CD14-positive monocyte (primary cell): ENCODE results near the gene KIF21A. TPM values are rescaled to one million over a fixed set of nuclear protein-coding genes. Genes with fewer than 3 reads are reported as not detected.

Source experiments
- DNase-seq, 3 donors: peaks; one replicate each; pipeline ENCODE4 v3.0.0-alpha.2; 2011 to 2022
- H2AFZ ChIP-seq: 2 replicates; pipeline ENCODE4 v1.6.0; 2012; ENCODE audit warnings: mild to moderate bottlenecking, low read depth, low read length, inconsistent platforms; ENCODE audit not compliant: insufficient read depth, poor library complexity, severe bottlenecking
- H3K27ac ChIP-seq, 2 donors: 1 replicate in 1 of 2; 2 replicates in 1 of 2; pipeline ENCODE4 v1.5.1; 2012 to 2013; ENCODE audit warnings: low read length in 2 of 2, control low read depth in 1 of 2, inconsistent platforms in 1 of 2, low read depth in 1 of 2, mild to moderate bottlenecking in 1 of 2
- H3K27me3 ChIP-seq, 2 donors: one replicate each; pipeline versions ENCODE4 v1.6.0 to v1.6.1; 2011 to 2013; ENCODE audit warnings: low read length in 2 of 2; ENCODE audit not compliant: control insufficient read depth in 2 of 2, insufficient read depth in 2 of 2
- H3K36me3 ChIP-seq, 2 donors: replicated peaks in 1 of 2; 1 replicate in 1 of 2; 2 replicates in 1 of 2; pipeline versions ENCODE4 v1.5.1 to v1.6.1; 2012 to 2013; ENCODE audit warnings: low read length in 2 of 2, control low read depth in 1 of 2, inconsistent platforms in 1 of 2, mild to moderate bottlenecking in 1 of 2; ENCODE audit not compliant: insufficient read depth in 2 of 2, control insufficient read depth in 1 of 2
- H3K4me1 ChIP-seq, 2 donors: 1 replicate in 1 of 2; 2 replicates in 1 of 2; pipeline versions ENCODE4 v1.5.1 to v1.6.1; 2012 to 2013; ENCODE audit warnings: low read length in 2 of 2, control low read depth in 1 of 2, inconsistent platforms in 1 of 2, mild to moderate bottlenecking in 1 of 2, moderate library complexity in 1 of 2; ENCODE audit not compliant: insufficient read depth in 2 of 2, control insufficient read depth in 1 of 2
- H3K4me2 ChIP-seq: replicated peaks from 2 replicates; pipeline ENCODE3; 2012; ENCODE audit warnings: low read length, moderate library complexity, mild to moderate bottlenecking; ENCODE audit not compliant: poor library complexity, severe bottlenecking; ENCODE audit errors: extremely low read depth
- H3K4me3 ChIP-seq, 3 experiments: fragments of 200-600 bp in 1 of 3; sonication (generic) in 1 of 3; replicated peaks in 1 of 3; 1 replicate in 2 of 3; 2 replicates in 1 of 3; pipeline ENCODE4 v1.5.1; 2011 to 2013; ENCODE audit warnings: low read length in 3 of 3, mild to moderate bottlenecking in 3 of 3, control low read depth in 2 of 3, low read depth in 2 of 3, inconsistent platforms in 1 of 3, moderate library complexity in 1 of 3
- H3K79me2 ChIP-seq: 2 replicates; pipeline ENCODE4 v1.6.0; 2012; ENCODE audit warnings: mild to moderate bottlenecking, control low read depth, inconsistent platforms, low read length, moderate library complexity; ENCODE audit not compliant: insufficient read depth
- H3K9ac ChIP-seq: 2 replicates; pipeline ENCODE4 v1.6.0; 2017; ENCODE audit warnings: low read length, mild to moderate bottlenecking; ENCODE audit not compliant: insufficient read depth, poor library complexity, severe bottlenecking
- H3K9me3 ChIP-seq, 2 donors: replicated peaks in 1 of 2; 1 replicate in 1 of 2; 2 replicates in 1 of 2; pipeline versions ENCODE4 v1.5.1 to v1.6.1; 2012 to 2013; ENCODE audit warnings: low read length in 2 of 2, control low read depth in 1 of 2; ENCODE audit not compliant: control insufficient read depth in 1 of 2, insufficient read depth in 1 of 2
- H4K20me1 ChIP-seq: 2 replicates; pipeline ENCODE4 v1.6.0; 2012; ENCODE audit warnings: mild to moderate bottlenecking, low read length, control low read depth, moderate library complexity; ENCODE audit not compliant: insufficient read depth
- H3K27ac Mint-ChIP-seq, 7 donors: one replicate each; pipeline ENCODE4 v1.8.0; 2020; ENCODE audit warnings: mild to moderate bottlenecking in 7 of 7, mixed read lengths in 7 of 7, moderate library complexity in 6 of 7, inconsistent platforms in 2 of 7
- H3K27me3 Mint-ChIP-seq, 3 donors: one replicate each; pipeline ENCODE4 v1.8.0; 2021 to 2022; ENCODE audit warnings: low read depth in 3 of 3, mild to moderate bottlenecking in 3 of 3, mixed read lengths in 3 of 3, moderate library complexity in 3 of 3, inconsistent platforms in 1 of 3
- H3K36me3 Mint-ChIP-seq, 2 donors: one replicate each; pipeline ENCODE4 v1.8.0; 2020; ENCODE audit warnings: mixed read lengths in 2 of 2, inconsistent platforms in 1 of 2, mild to moderate bottlenecking in 1 of 2
- H3K4me1 Mint-ChIP-seq: one replicate; pipeline ENCODE4 v1.8.0; 2020; ENCODE audit warnings: mild to moderate bottlenecking, mixed read lengths
- H3K4me3 Mint-ChIP-seq, 2 donors: one replicate each; pipeline ENCODE4 v1.8.0; 2020; ENCODE audit warnings: mild to moderate bottlenecking in 2 of 2, mixed read lengths in 2 of 2, moderate library complexity in 1 of 2
- H3K9me3 Mint-ChIP-seq, 7 donors: one replicate each; pipeline ENCODE4 v1.8.0; 2020 to 2022; ENCODE audit warnings: mixed read lengths in 7 of 7, mild to moderate bottlenecking in 6 of 7, moderate library complexity in 6 of 7, inconsistent platforms in 2 of 7
- WGBS: methylation state at CpG from one replicate; pipeline ENCODE4 v1.1.5; 2013; ENCODE audit warnings: missing lambda C conversion rate; ENCODE audit not compliant: insufficient coverage; 5-methylcytosine and 5-hydroxymethylcytosine counted together
- intact Hi-C, 2 donors: fragments of 100-400 bp; cut with micrococcal nuclease; formaldehyde crosslinking; loops; one replicate each; pipeline versions ENCODE4 v1.15.0 to v1.15.1; 2023
- polyA plus RNA-seq, 3 donors: library from polyadenylated mRNA; depleted of rRNA in 1 of 3; unstranded in 2 of 3; stranded (reverse) in 1 of 3; fragments of 300-500 nt in 2 of 3; fragments of >200 nt in 1 of 3; fragmentation: Illumina TruSeq in 2 of 3; gene quantifications; 1 replicate in 2 of 3; 2 replicates in 1 of 3; pipeline ENCODE4 v1.2.3, GENCODE V29; 2012 to 2021
- TF ChIP-seq, protein P1 (sequence below): fragments of 200-600 bp; IDR thresholded peaks from one replicate; pipeline ENCODE4 v1.8.0; 2022; ENCODE audit warnings: antibody characterized with exemption, mild to moderate bottlenecking

KIF21A gene
- polyA plus RNA-seq, 3 donors: 0.03 to 0.05 TPM; not detected in 1

DNA sequence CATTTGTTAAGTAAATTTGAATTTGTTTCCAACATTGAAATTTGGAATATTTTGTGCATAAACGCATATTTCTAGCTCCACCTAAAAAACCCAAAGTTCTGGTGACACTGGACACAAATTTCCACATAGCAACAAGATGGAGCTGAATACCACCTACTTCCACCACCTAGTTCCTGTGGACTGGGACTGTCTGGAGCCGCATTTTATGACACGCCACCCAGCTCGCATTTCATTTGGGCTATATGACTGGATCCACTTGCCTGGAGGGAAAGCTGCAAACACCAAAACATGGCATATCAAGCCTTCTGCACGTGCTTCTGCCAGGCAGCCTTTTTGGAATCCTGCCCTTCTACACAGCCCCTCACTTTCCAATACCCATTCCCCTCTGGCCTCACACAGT is 173.4 kb downstream of the KIF21A start:
- H3K4me3 ChIP-seq: no peak overlapping the region
- H4K20me1 ChIP-seq: no peaks in the 10 kb centered on the region
- H3K79me2 ChIP-seq: no peaks in the 10 kb centered on the region
- WGBS: 93% methylated on average over 4 of the region's 5 CpGs
- no peak overlapping the region for H3K4me2 ChIP-seq
- peaks cover 0 to 3% (median 2%) of the 10 kb centered on the region in 3 donors for H3K27me3 Mint-ChIP-seq
- H2AFZ ChIP-seq: no peak overlapping the region
- H3K9me3 ChIP-seq: no peaks in the 10 kb centered on the region
- H3K4me1 Mint-ChIP-seq: no peaks in the 10 kb centered on the region
- peaks cover 0 to 2% (median 0%) of the 10 kb centered on the region in 7 donors for H3K9me3 Mint-ChIP-seq
- no peaks in the 10 kb centered on the region for H3K36me3 ChIP-seq
- H3K27ac ChIP-seq: no peak overlapping the region
- DNase-seq: no peak
- H3K4me1 ChIP-seq: no peaks in the 10 kb centered on the region
- H3K36me3 Mint-ChIP-seq: no peaks in the 10 kb centered on the region
- H3K4me3 Mint-ChIP-seq: no peak overlapping the region
- no peak overlapping the region for H3K27ac Mint-ChIP-seq
- H3K9ac ChIP-seq: no peak overlapping the region
- no peaks in the 10 kb centered on the region for H3K27me3 ChIP-seq
- intact Hi-C loops: no loop called here
- TF ChIP-seq, protein P1, sequence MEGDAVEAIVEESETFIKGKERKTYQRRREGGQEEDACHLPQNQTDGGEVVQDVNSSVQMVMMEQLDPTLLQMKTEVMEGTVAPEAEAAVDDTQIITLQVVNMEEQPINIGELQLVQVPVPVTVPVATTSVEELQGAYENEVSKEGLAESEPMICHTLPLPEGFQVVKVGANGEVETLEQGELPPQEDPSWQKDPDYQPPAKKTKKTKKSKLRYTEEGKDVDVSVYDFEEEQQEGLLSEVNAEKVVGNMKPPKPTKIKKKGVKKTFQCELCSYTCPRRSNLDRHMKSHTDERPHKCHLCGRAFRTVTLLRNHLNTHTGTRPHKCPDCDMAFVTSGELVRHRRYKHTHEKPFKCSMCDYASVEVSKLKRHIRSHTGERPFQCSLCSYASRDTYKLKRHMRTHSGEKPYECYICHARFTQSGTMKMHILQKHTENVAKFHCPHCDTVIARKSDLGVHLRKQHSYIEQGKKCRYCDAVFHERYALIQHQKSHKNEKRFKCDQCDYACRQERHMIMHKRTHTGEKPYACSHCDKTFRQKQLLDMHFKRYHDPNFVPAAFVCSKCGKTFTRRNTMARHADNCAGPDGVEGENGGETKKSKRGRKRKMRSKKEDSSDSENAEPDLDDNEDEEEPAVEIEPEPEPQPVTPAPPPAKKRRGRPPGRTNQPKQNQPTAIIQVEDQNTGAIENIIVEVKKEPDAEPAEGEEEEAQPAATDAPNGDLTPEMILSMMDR: no peak

DNA sequence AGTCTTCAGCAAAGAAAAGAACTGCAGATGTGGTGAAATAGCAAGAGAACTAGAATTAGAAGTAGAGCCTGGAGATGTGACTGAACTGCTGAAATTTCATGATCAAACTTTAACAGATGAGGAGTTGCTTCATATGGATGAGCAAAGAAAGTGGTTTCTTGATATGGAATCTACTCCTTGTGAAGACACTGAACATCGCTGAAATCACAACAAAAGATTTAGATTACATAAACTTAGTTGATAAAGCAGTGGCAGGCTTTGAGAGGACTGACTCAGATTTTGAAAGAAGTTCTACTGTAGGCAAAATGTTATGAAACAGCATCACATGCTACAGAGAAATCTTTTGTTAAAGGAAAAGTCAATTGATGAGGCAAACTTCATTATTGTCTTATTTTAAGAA is 175.0 kb downstream of the KIF21A start:
- H3K4me3 ChIP-seq: no peak overlapping the region
- no peak overlapping the region for H2AFZ ChIP-seq
- H3K27me3 ChIP-seq: no peaks in the 10 kb centered on the region
- Mint-ChIP-seq H3K27me3 (peaks cover 0 to 3% (median 2%) of the 10 kb centered on the region in 3 donors), H3K9me3 (peaks cover 0 to 7% (median 0%) of the 10 kb centered on the region in 7 donors), H3K27ac (no peak overlapping the region), H3K4me3 (no peak overlapping the region), H3K4me1 (no peaks in the 10 kb centered on the region), H3K36me3 (no peaks in the 10 kb centered on the region)
- no peak overlapping the region for H3K9ac ChIP-seq
- no CpG with 5 or more reads among the region's 1 CpG for WGBS
- H3K9me3 ChIP-seq: no peaks in the 10 kb centered on the region
- H3K4me2 ChIP-seq: no peak overlapping the region
- no peaks in the 10 kb centered on the region for H3K79me2 ChIP-seq
- intact Hi-C loops: no loop called here
- no peaks in the 10 kb centered on the region for H3K4me1 ChIP-seq
- TF ChIP-seq, protein P1: no peak
- H3K27ac ChIP-seq: no peak overlapping the region
- H3K36me3 ChIP-seq: no peaks in the 10 kb centered on the region
- H4K20me1 ChIP-seq: no peaks in the 10 kb centered on the region
- DNase-seq: no peak
